A549 (cell line): ENCODE results near the gene ROPN1. TPM values are rescaled to one million over a fixed set of nuclear protein-coding genes. Genes with fewer than 3 reads are reported as not detected.
"Not testable (repeated sequence)": the region's sequence is repeated elsewhere in the genome, so short reads cannot be mapped to it uniquely, and the experiment has no call there.

Experiments used
- ATAC-seq, 2 experiments: fragments of 200-7000 bp in 1 of 2; fragments of >200 bp in 1 of 2; cut with Nextera tagmentation in 1 of 2; cut with Tn5 transposase in 1 of 2; 3 replicates each; pipeline versions ENCODE4 v1.8.0 to v1.9.1; 2018 to 2020; ENCODE audit warnings: mild to moderate bottlenecking in 1 of 2, moderate library complexity in 1 of 2
- CTCF ChIA-PET: fragments of 300-600 bp; sonication (Branson Sonifier 250); formaldehyde crosslinking; extraction: SDS; loops from one replicate; lab custom pipeline; 2021; ENCODE audit warnings: antibody characterized with exemption, inconsistent platforms; lab: Yijun Ruan, JAX
- POLR2A ChIA-PET: fragments of 350-600 bp; formaldehyde crosslinking; extraction: SDS; loops from one replicate; lab custom pipeline; 2021; ENCODE audit warnings: antibody characterized with exemption, inconsistent platforms; lab: Yijun Ruan, JAX
- DNase-seq, 2 experiments: peaks; one replicate each; pipeline versions ENCODE4 v3.0.0 to v3.0.0-alpha.2; 2011 to 2016; ENCODE audit warnings: low read depth in 1 of 2, low spot score in 1 of 2
- FAIRE-seq: peaks from 2 replicates; lab custom pipeline; 2011; peaks lifted over from hg19 to GRCh38; lab: Jason Lieb, UNC
- H3K27ac ChIP-seq, 2 experiments: fragments of >200 bp; sonication (Bioruptor Twin); formaldehyde crosslinking; 3 replicates each; pipeline ENCODE4 v1.5.1; 2016 to 2017
- H3K4me1 ChIP-seq: fragments of >200 bp; sonication (Bioruptor Twin); formaldehyde crosslinking; 3 replicates; pipeline ENCODE4 v1.6.1; 2016
- H3K4me2 ChIP-seq: fragments of >200 bp; sonication (Bioruptor Twin); formaldehyde crosslinking; 3 replicates; pipeline ENCODE4 v1.6.1; 2016
- H3K4me3 ChIP-seq: fragments of >200 bp; sonication (Bioruptor Twin); formaldehyde crosslinking; 3 replicates; pipeline ENCODE4 v1.5.1; 2016
- H3K9me3 ChIP-seq: fragments of >200 bp; sonication (Bioruptor Twin); formaldehyde crosslinking; 3 replicates; pipeline ENCODE4 v1.6.1; 2016
- CBX2 ChIP-seq: fragments of 200-600 bp; sonication (generic); IDR thresholded peaks from 2 replicates; pipeline ENCODE4 v1.6.1; 2016; ENCODE audit warnings: low read depth, mild to moderate bottlenecking, borderline replicate concordance
- CEBPB ChIP-seq, 2 experiments: fragments of >200 bp in 1 of 2; sonication (Bioruptor Twin) in 1 of 2; formaldehyde crosslinking in 1 of 2; IDR thresholded peaks; 2 replicates each; pipeline ENCODE4 v1.6.1; 2012 to 2016
- CHD2 ChIP-seq: fragments of 150-350 bp; IDR thresholded peaks from 2 replicates; pipeline ENCODE4 v1.6.1; 2014; ENCODE audit warnings: low read length; ENCODE audit not compliant: partially characterized antibody
- CTCF ChIP-seq: fragments of >200 bp; sonication (Bioruptor Twin); formaldehyde crosslinking; IDR thresholded peaks from 3 replicates; pipeline ENCODE4 v1.5.1; 2016
- FOSB ChIP-seq: fragments of 250-450 bp; sonication (Bioruptor Pico); IDR thresholded peaks from 2 replicates; pipeline ENCODE4 v1.5.0; 2020; ENCODE audit warnings: mild to moderate bottlenecking, moderate library complexity
- FOXS1 ChIP-seq: fragments of 250-450 bp; sonication (Bioruptor Pico); IDR thresholded peaks from 2 replicates; pipeline ENCODE4 v1.5.0; 2020; ENCODE audit warnings: mild to moderate bottlenecking, moderate library complexity
- HES2 ChIP-seq: fragments of >200 bp; sonication (Bioruptor Twin); formaldehyde crosslinking; IDR thresholded peaks from 2 replicates; pipeline ENCODE4 v1.6.1; 2016
- HOXA7 ChIP-seq: fragments of 250-450 bp; sonication (Bioruptor Pico); IDR thresholded peaks from 2 replicates; pipeline ENCODE4 v1.5.0; 2020; ENCODE audit warnings: mild to moderate bottlenecking, moderate library complexity
- KDM1A ChIP-seq: fragments of 200-600 bp; sonication (generic); IDR thresholded peaks from 2 replicates; pipeline ENCODE4 v1.6.1; 2016; ENCODE audit warnings: low read depth, mild to moderate bottlenecking
- NR3C1 ChIP-seq: fragments of >200 bp; sonication (Bioruptor Twin); formaldehyde crosslinking; IDR thresholded peaks from 3 replicates; pipeline ENCODE4 v1.6.1; 2017
- RAD21 ChIP-seq, 2 experiments: fragments of >200 bp in 1 of 2; sonication (Bioruptor Twin) in 1 of 2; formaldehyde crosslinking in 1 of 2; IDR thresholded peaks in 1 of 2; conservative IDR thresholded peaks in 1 of 2; 2 replicates in 1 of 2; 3 replicates in 1 of 2; pipeline ENCODE4 v1.6.1; 2012 to 2018; ENCODE audit warnings: inconsistent platforms in 1 of 2
- RNF2 ChIP-seq: fragments of 200-600 bp; sonication (generic); IDR thresholded peaks from 2 replicates; pipeline ENCODE4 v1.6.1; 2016; ENCODE audit warnings: low read depth, mild to moderate bottlenecking, antibody characterized with exemption, moderate library complexity, borderline replicate concordance
- SMC3 ChIP-seq: fragments of >200 bp; sonication (Bioruptor Twin); formaldehyde crosslinking; IDR thresholded peaks from 3 replicates; pipeline ENCODE4 v1.6.1; 2018; ENCODE audit warnings: inconsistent platforms
- WGBS: methylation state at CpG from one replicate; pipeline ENCODE4 v1.1.6; 2017; ENCODE audit errors: missing lambda C conversion rate; 5-methylcytosine and 5-hydroxymethylcytosine counted together
- polyA plus RNA-seq, 4 experiments: library from polyadenylated mRNA; depleted of rRNA in 3 of 4; stranded (reverse); fragments of >200 nt; fragmentation: RNase III in 1 of 4; extraction: RNeasy Plus Mini Kit Qiagen cat#74134 plus additional on column Dnase treatment in 1 of 4; gene quantifications; 2 replicates in 3 of 4; 3 replicates in 1 of 4; pipeline ENCODE4 v1.2.3, GENCODE V29; 2011 to 2017

Gene ROPN1
- polyA plus RNA-seq, 2 of the 4 experiments (the other 2 are of a cell fraction): not detected

DNA sequence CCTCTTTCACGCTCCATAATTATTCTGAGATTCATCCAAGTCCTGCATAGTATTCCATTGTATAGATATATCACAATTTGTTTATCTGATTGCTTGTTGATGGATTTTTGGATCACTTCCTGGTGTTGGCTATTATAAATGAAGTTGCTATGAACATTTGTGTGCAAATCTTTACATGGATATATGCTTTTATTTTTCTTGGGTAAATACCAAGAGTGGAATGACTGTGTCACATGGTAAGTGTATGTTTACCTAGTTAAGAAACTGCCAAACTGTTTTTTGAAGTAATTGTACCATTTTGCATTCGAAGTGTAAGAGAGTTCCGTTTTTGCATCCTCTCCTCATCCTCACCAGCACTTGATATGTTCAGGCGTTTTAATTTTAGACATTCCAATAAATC lies 34.6 kb upstream of the ROPN1 start:
- 2% methylated on average over 4 of the region's 4 CpGs for WGBS
- ATAC-seq: no peak
- ChIA-PET CTCF (interaction anchor here (0.6 to 8.5 kb wide), 3 partner anchors 7 to 10 kb away, joined by 3 to 44 read pairs (median 11); partner anchors contain the start of gene KALRN), POLR2A (no interaction called here)
- TF ChIP-seq CBX2 (no peak), RNF2 (no peak), CHD2 (no peak), CEBPB (IDR thresholded peaks at IDR 0.05) (no peak), HES2 (no peak), CTCF (no peak), HOXA7 (CRISPR knock-in tag) (no peak), NR3C1 (no peak)
- Histone ChIP-seq H3K4me3 (no peak overlapping the region), H3K9me3 (peaks cover 3% of the 10 kb centered on the region; the same call in 1 of the 3 replicates), H3K4me2 (no peak overlapping the region), H3K4me1 (no peaks in the 10 kb centered on the region), H3K27ac (no peak overlapping the region)
- FAIRE-seq: no peak
- DNase-seq: no peak

DNA sequence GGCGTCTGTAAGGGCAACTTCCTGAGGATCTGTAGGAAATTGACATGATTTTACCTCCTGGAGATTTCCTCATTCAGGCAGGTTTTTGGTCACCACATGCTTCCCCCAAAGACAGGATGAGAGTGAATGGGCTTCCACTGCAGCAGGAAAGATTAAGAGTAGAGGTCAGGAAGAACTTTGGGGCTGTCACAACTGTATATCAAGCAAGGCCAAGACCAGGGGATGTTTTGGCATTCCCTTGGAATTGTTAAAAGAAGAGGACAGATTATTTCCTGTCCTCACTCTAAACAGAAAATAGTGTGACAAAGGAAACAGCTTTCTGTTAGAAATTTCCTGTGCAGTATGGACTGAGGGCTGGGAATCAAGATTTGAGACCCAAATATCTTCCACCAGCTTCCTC lies 31.6 kb upstream of the ROPN1 start:
- not testable (repeated sequence) for H3K4me3 ChIP-seq, H3K27ac ChIP-seq, H3K4me2 ChIP-seq, DNase-seq, H3K4me1 ChIP-seq, ATAC-seq
- WGBS: 57% methylated on average over 1 of the region's 1 CpG
- ChIA-PET POLR2A (interaction anchor here (3.3 kb wide), 1 partner anchor 9 kb away, joined by 11 read pairs; the partner anchor contains the start of gene KALRN), CTCF (interaction anchor here (2.4 to 8.5 kb wide), 3 partner anchors 7 to 258 kb away, joined by 7 to 44 read pairs (median 11); partner anchors contain the start of gene KALRN)
- FAIRE-seq: peak; percentile 28
- H3K9me3 ChIP-seq: peaks cover 12% of the 10 kb centered on the region

DNA sequence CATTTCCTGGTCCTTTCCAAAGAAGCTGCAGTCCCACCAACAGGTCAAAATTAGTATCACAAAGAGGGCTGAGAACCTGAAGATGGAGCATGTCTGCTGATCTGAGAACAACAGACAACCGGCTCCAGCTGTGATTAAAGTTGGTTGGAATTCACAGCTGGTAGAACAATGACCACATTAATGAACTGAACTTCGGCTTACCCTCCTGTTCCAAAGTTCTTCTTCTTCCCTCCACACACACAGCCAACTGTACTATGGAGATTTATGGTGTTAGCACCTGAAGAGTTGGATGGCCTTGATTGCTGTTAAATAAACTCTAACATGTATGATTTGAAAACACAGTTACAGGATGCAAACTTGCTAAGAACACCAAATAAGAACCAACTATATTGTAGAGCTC lies 27.4 kb upstream of the ROPN1 start:
- 35% methylated on average over 2 of the region's 2 CpGs for WGBS
- POLR2A ChIA-PET: no interaction called here
- TF ChIP-seq KDM1A: no peak
- TF ChIP-seq FOSB (CRISPR knock-in tag): no peak
- no peak for TF ChIP-seq FOXS1
- TF ChIP-seq, all 56 proteins: peak for 0
- no peak for FAIRE-seq
- no peak overlapping the region for H3K27ac ChIP-seq
- H3K4me2 ChIP-seq: no peak overlapping the region
- DNase-seq: no peak
- H3K9me3 ChIP-seq: peaks cover 12% of the 10 kb centered on the region
- ATAC-seq: no peak
- H3K4me1 ChIP-seq: no peaks in the 10 kb centered on the region
- CTCF ChIA-PET: interaction anchor here (0.8 to 8.5 kb wide), 6 partner anchors 15 to 541 kb away, joined by 3 to 44 read pairs (median 6); partner anchors contain the start of gene KALRN
- H3K4me3 ChIP-seq: no peak overlapping the region

GRCh38 chr3:124017502-124017901 lies 25.6 kb upstream of the ROPN1 start:
- peaks cover 12% of the 10 kb centered on the region for H3K9me3 ChIP-seq
- FAIRE-seq, H3K4me3 ChIP-seq, H3K4me2 ChIP-seq, ATAC-seq, POLR2A ChIA-PET, H3K4me1 ChIP-seq, DNase-seq, H3K27ac ChIP-seq: not testable (repeated sequence)
- 31% methylated on average over 6 of the region's 6 CpGs for WGBS
- CTCF ChIA-PET: interaction anchor here (0.9 to 3.0 kb wide), 16 partner anchors 8 to 541 kb away, joined by 3 to 17 read pairs (median 6); partner anchors contain the start of gene KALRN

DNA sequence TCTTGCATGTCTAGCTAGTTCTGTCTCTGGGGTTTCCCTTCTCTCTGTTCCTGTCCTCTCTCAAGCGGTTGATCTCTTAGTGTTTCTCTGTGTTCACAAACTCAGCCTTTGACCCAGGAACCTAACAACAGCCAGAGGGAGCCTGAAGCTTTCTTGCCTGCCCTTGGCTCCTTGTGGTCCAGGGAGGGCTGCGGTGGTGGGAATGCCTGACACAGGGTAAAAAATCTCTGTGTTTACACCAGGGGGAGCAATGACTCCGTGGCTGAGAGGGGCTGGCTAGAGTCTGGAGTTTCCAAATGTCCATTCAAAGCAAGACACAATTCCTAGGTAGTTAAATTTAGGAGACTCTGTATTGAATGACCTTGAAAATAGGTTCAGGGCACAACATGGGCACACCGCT lies 24.6 kb upstream of the ROPN1 start:
- FAIRE-seq, POLR2A ChIA-PET: not testable (repeated sequence)
- 21% methylated on average over 4 of the region's 4 CpGs for WGBS
- peak; percentile 65 for TF ChIP-seq SMC3
- peak; percentile 42 for TF ChIP-seq CTCF
- peak; percentile 66 to 70 for TF ChIP-seq RAD21 (conservative IDR thresholded peaks at IDR 0.05 in 1 of 2, IDR thresholded peaks at IDR 0.05 in 1 of 2)
- TF ChIP-seq, all 56 proteins: peak for 3; not testable (repeated sequence) for 53
- not testable (repeated sequence) for H3K4me3 ChIP-seq, H3K9me3 ChIP-seq, H3K4me2 ChIP-seq, H3K4me1 ChIP-seq, H3K27ac ChIP-seq
- CTCF ChIA-PET: interaction anchor here (0.9 to 3.0 kb wide), 27 partner anchors 9 to 544 kb away, joined by 3 to 17 read pairs (median 4); no protein-coding TSS in a partner anchor
- DNase-seq (peak in 1 of 2 experiments; percentile 24), ATAC-seq (peak; percentile 81 to 98; a peak in 5 of 6 replicates)
